Measurements from ENCODE around the gene TLCD3B. TPM values are rescaled to one million over a fixed set of nuclear protein-coding genes. Genes with fewer than 3 reads are reported as not detected.
"Not testable (repeated sequence)": the region's sequence is repeated elsewhere in the genome, so short reads cannot be mapped to it uniquely, and the experiment has no call there.

Gene TLCD3B
- total RNA-seq, 3 donors from 2014 or later, result 0.22 to 0.33 (median 0.32) TPM

DNA sequence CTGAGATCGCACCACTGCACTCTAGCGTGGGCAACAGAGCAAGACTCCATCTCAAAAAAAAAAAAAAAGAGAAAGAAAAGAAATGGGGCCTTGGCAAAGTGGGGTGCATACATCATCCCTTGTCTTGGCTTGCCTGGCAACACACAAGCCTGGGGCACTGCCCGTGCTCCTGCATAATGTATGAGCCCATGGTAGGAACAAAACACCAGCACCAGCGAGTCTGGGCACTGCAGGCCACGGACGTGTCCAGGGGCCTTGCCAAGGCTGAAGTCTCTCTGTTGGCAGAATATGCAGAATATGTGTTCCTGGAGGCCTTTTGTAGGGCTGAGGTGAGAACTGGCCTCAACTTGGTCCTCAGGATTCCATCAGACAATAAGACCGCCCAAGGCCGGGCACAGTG, 18.8 kb upstream of the TLCD3B start:
- DNase-seq (no peak), ATAC-seq (no peak)
- Mint-ChIP-seq H3K36me3 (ENCODE audit: insufficient read depth) (no peaks in the 10 kb centered on the region), H3K4me3 (no peak overlapping the region), H3K27me3 (ENCODE audit: low read depth) (no peaks in the 10 kb centered on the region), H3K4me1 (ENCODE audit: low read depth) (peaks cover 14% of the 10 kb centered on the region), H3K9me3 (no peaks in the 10 kb centered on the region)

DNA sequence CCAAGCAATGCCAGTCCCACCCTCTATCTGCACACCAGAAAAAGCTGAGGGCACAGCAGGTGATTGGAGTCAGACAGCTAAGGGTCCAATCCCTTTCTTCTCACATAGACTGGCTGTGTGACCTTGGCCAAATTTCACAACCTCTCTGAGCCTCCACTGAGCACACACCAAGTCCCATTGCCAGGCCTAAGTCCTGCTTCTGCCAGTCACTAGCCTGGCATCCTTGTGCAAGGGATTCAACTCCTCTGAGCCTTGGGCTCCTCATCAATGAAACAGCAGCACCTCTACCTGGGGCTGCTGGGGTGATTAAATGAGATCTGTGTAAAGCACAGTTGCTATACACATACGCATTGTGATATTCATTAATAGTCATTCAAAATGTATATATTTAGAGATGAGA, 15.5 kb upstream of the TLCD3B start:
- no peak for ATAC-seq
- no peak for DNase-seq
- Mint-ChIP-seq H3K4me1 (ENCODE audit: low read depth) (peaks cover 2% of the 10 kb centered on the region), H3K27me3 (ENCODE audit: low read depth) (no peaks in the 10 kb centered on the region), H3K4me3 (no peak overlapping the region), H3K36me3 (ENCODE audit: insufficient read depth) (no peaks in the 10 kb centered on the region), H3K9me3 (no peaks in the 10 kb centered on the region)

DNA sequence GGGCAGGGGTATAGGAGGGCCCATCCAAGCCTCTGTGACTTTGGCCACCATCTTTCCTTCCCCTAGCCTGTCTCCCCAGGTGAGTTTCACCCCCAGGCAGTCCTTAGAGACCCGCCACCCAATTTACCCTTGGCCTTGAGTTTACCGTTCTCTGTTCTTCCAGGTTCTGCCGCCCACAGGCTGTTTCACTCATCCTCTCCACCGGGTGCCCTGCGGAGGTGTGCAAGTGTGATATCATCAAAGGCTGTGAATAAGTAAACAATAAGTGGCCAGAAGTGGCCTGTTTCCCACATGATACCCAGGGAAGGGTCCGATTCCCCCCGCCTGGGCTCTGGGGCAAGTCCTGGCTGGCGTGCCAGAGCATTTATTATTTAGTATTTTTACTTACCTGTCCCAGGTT, 15.1 kb upstream of the TLCD3B start:
- H3K4me1 Mint-ChIP-seq (ENCODE audit: low read depth), result no peaks in the 10 kb centered on the region
- no peak for ATAC-seq
- DNase-seq, result no peak
- no peaks in the 10 kb centered on the region for H3K36me3 Mint-ChIP-seq (ENCODE audit: insufficient read depth)
- no peaks in the 10 kb centered on the region for H3K9me3 Mint-ChIP-seq
- H3K27me3 Mint-ChIP-seq (ENCODE audit: low read depth), result no peaks in the 10 kb centered on the region
- H3K4me3 Mint-ChIP-seq, result no peak overlapping the region

DNA sequence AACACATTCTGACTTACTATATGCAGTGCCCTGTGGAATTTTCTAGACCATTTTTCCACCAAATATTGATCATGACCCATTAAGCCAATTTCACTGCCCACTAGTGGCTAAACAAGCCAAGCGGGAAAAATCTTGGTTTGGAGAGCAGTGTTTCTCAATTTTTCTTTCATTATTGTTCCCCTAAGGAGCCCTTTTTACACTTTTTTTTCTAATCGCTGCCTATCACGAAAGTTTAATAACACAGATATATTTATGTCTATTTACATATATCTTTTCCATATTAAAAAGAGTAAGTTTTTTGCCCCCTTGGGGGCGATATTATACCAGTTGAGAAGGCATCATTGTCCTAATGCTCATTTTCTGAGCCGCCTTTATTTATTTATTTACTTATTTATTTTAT, 10.8 kb upstream of the TLCD3B start:
- H3K4me1 Mint-ChIP-seq (ENCODE audit: low read depth), result no peaks in the 10 kb centered on the region
- H3K9me3 Mint-ChIP-seq, result no peaks in the 10 kb centered on the region
- DNase-seq, result no peak

DNA sequence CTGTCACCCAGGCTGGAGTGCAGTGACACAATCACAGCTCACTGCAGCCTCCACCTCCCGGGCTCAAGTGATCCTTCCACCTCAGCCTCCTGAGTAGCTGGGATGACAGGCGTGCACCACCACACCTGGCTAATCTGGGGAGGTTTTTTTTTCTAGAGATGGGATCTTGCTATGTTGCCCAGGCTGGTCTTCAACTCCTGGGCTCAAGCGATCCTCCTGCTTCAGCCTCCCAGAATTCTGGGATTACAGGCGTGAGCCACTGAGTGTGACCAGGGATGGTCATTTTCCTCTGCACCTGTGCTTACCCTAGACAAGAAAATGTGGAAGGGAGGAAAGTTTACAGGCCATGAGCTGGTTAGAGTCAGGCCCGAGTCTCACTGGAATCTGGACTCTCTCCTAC, 9.6 kb upstream of the TLCD3B start:
- H3K4me3 Mint-ChIP-seq; H3K9me3 Mint-ChIP-seq; H3K4me1 Mint-ChIP-seq (ENCODE audit: low read depth); H3K27me3 Mint-ChIP-seq (ENCODE audit: low read depth); ATAC-seq; DNase-seq; H3K36me3 Mint-ChIP-seq (ENCODE audit: insufficient read depth): not testable (repeated sequence)

More for the DNA sequence above, 10.8 kb upstream of the TLCD3B start:
- H3K27me3 Mint-ChIP-seq (ENCODE audit: low read depth), result peaks cover 2% of the 10 kb centered on the region
- no peak overlapping the region for H3K4me3 Mint-ChIP-seq
- H3K36me3 Mint-ChIP-seq (ENCODE audit: insufficient read depth), result no peaks in the 10 kb centered on the region
- no peak for ATAC-seq

DNA sequence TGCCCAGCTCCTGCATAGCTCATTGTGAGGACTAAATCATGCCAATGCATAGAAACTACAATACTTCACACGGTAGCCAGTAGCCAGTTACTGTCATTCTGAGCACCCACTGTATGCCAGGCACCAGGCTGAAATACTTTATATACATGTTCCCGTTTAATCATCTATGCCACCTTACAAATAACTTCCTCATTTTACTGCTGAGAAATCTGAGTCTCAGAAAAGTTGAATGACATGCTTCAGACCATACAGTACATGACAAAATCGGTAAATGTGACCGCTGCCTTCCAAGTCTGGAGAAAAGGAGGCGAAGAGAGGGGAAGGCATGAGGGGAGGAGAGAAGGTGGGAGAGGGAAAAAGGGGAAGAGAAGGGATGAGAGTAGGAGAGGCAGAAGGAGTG, 9.2 kb upstream of the TLCD3B start:
- Mint-ChIP-seq H3K4me3 (no peak overlapping the region), H3K27me3 (ENCODE audit: low read depth) (peaks cover 6% of the 10 kb centered on the region), H3K9me3 (no peaks in the 10 kb centered on the region), H3K36me3 (ENCODE audit: insufficient read depth) (no peaks in the 10 kb centered on the region), H3K4me1 (ENCODE audit: low read depth) (no peaks in the 10 kb centered on the region)
- DNase-seq (no peak), ATAC-seq (no peak)

DNA sequence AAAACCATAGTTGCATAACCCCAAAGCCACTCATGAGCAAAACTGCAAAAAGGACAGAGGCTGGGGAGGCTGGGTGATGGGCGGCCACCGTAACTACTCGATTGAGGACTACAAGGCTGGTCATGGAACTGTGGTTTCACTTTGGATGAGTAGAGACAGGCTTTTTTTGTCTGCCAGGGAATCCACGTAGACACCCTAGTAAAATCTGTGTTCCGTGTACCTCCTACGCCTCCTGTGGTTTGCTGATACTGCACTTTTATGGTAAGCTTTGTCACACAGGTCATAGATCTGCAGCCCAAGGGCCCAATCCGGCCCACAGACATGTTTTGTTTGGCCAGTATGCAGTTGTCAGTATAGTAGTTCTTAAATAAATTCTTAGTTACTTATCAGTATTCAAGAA, 2.2 kb upstream of the TLCD3B start:
- Mint-ChIP-seq H3K36me3 (ENCODE audit: insufficient read depth) (no peaks in the 10 kb centered on the region), H3K9me3 (no peaks in the 10 kb centered on the region), H3K27me3 (ENCODE audit: low read depth) (peaks cover 41% of the 10 kb centered on the region), H3K4me1 (ENCODE audit: low read depth) (peaks cover 10% of the 10 kb centered on the region), H3K4me3 (no peak overlapping the region)
- ATAC-seq (peak in 1 of 2 donors; percentile 42), DNase-seq (no peak)

DNA sequence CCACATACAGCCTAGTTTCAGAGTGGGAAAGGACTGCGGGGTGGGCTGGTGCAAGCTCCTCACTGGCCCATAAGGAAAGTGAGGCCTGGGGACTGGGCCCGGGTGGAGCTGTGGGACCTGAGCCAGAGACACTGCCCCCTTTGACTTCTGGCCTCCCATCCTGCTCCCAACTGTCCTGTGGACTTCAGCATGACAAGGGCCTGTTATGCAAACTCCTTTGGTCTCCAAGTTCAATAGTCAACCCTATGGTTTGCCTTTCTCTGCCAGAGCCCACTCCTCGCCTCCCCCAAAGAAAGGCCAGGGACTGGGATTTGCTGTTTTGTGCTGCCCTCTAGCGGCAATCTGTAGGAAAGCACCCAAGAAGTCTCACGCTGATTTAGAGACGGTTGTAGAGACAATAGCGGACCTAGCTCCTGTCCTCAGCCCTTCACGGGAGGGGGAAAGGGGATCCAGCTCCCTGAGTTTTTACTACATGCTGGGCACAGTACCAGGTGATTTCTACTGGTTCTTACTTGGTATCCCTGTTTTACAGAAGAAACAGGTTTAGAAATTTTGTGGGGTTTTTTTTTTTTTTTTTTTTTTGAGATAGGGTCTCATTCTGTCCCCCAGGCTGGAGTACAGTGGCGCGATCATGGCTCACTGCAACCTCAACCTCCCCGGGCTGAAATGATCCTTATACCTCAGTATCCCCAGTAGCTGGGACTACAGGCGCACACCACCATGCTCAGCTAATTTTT, 1.2 kb upstream of the TLCD3B start:
- H3K9me3 Mint-ChIP-seq, result no peaks in the 10 kb centered on the region
- DNase-seq, result peak; percentile 50
- H3K4me1 Mint-ChIP-seq (ENCODE audit: low read depth), result peaks cover 10% of the 10 kb centered on the region
- peak; percentile 36 to 60 for ATAC-seq
- no peak overlapping the region for H3K4me3 Mint-ChIP-seq
- H3K36me3 Mint-ChIP-seq (ENCODE audit: insufficient read depth), result no peaks in the 10 kb centered on the region
- peaks cover 51% of the 10 kb centered on the region for H3K27me3 Mint-ChIP-seq (ENCODE audit: low read depth)

DNA sequence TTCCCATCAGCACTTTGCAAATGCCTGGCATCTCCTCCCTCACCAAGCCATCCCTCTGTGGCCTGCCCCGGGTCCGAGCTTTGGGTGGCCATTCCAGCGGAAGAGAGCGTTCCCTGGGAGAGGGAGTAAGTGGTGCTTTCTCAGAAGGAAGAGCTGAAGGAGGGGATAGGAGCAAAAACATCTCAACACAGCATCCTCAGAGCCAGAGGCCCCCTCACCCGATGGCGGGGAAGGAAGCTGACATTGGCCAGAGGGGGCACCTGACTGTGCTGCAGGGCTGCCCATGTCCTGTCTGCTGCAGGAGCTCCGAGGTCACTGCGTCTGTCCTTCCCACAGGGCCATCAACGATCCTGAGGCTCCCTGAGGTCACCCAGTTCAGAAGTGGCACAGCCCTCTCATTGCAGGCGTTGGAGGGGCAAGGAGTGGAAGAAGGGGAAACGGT, 427 bp upstream of the TLCD3B start:
- ATAC-seq (no peak), DNase-seq (no peak)
- peaks cover 10% of the 10 kb centered on the region for H3K4me1 Mint-ChIP-seq (ENCODE audit: low read depth)
- peaks cover 58% of the 10 kb centered on the region for H3K27me3 Mint-ChIP-seq (ENCODE audit: low read depth)
- H3K36me3 Mint-ChIP-seq (ENCODE audit: insufficient read depth), result no peaks in the 10 kb centered on the region
- no peak overlapping the region for H3K4me3 Mint-ChIP-seq
- no peaks in the 10 kb centered on the region for H3K9me3 Mint-ChIP-seq

DNA sequence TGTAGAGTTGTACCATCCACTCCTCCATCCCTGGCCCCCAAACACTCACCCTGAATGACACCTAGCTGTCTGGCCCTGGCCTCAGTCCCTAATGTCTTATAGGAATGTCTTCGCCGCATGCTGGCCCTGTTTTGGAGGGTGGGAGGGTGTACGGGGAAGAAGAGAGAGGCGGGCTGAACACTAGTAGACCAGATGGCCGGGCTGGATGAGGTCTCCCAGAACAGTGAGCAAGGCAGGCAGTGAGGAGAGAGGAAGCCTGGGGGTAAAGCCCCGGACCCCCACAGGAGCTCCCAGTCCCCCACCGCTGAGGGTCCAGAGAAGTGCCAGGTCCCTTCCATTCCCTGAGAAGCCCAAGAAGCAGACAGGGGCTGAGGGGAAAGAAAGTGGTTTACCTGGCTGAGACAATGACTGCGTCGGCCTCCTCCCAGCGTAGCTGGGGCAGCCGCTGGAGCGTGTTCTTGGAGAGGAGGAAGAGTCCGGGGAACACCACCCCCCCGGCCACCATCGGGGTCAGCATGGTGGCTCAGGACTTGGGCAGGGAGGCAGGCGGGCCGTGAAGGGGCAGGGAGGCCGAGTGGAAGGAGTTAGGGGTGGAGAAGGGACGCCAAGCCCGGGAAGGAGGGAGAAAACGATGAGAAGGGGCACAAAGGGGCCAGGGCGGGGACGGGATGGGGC, 923 bp downstream of the TLCD3B start:
- Mint-ChIP-seq H3K4me3 (no peak overlapping the region), H3K4me1 (ENCODE audit: low read depth) (peaks cover 10% of the 10 kb centered on the region), H3K36me3 (ENCODE audit: insufficient read depth) (no peaks in the 10 kb centered on the region), H3K9me3 (no peaks in the 10 kb centered on the region), H3K27me3 (ENCODE audit: low read depth) (peaks cover 61% of the 10 kb centered on the region)
- ATAC-seq (no peak), DNase-seq (no peak)

DNA sequence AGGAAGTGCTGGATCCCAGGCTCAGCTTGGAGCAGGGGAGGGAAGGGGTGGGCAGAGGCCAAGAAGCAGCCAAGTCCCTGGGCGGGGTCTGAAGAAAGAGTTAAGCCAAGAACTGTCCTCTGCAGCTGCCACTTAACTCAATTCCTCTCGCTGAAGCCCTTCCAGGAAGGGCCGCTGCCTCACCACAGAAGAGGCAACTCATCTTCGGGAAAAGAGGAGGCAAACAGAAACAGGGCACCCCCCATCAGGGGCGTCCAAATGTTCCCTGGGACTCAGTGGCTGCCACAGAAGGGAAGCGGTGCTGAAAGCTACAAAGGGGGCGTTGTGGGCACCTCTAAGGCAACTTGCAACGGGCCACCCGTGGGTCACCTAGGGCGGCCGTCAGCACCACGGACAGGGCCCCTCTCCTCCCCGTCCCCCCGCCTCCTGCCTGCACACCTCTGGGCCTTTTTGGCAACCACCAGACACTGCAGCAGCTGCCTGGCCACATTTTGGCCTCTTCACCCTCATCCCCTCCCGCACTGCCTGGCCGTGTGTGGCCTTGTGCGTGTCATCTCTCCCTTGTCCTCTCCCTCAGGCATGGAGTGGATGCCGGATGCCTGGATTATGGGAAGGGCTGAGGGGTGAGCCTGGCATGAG, 2.5 kb downstream of the TLCD3B start:
- Mint-ChIP-seq H3K4me1 (ENCODE audit: low read depth) (peaks cover 10% of the 10 kb centered on the region), H3K36me3 (ENCODE audit: insufficient read depth) (no peaks in the 10 kb centered on the region), H3K27me3 (ENCODE audit: low read depth) (peaks cover 57% of the 10 kb centered on the region), H3K9me3 (no peaks in the 10 kb centered on the region), H3K4me3 (no peak overlapping the region)
- DNase-seq, result no peak
- ATAC-seq, result no peak

DNA sequence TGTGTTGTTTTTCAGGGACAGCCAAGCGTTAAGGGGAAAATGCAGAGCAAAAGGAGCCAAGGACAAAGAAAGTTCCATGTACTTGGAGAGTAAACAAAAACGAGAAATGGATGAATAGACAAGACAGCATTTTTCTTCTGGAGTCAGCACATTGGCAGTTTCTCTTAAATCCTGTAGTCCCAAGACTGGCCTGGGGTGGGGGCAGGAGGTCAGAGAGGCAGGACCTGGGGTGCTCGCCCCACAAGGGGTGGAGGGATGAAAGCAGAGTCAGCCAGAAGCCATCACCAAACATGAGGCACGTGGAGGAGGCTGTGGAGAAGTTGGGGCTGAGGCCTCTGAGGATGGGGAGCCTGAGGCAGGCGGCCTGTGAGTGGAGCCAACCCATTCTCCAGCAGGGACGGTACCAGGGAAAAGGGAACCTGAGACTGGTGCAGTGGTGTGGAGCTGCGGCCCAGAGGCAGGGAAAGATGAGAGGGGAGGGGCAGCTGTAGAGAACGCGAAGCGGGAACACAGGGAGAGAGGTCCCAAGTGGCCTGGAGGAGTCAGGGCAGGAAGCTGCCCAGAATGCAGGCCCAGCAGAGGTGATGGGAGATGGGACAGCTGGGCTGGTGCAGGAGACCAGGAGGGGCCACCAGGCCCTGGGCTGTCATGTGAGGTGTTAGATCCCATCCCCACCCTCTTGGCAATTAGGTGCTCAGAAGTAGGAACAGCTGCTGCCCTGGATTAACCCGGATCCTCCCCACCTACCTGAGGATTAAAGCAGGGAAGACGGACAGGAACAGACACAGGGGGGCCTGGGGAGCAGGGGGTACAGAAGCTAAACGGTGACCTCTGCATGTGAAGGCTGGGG, 3.3 kb downstream of the TLCD3B start:
- Mint-ChIP-seq H3K4me1 (ENCODE audit: low read depth) (peaks cover 8% of the 10 kb centered on the region), H3K9me3 (no peaks in the 10 kb centered on the region), H3K4me3 (no peak overlapping the region), H3K36me3 (ENCODE audit: insufficient read depth) (no peaks in the 10 kb centered on the region), H3K27me3 (ENCODE audit: low read depth) (peaks cover 57% of the 10 kb centered on the region)
- DNase-seq (no peak), ATAC-seq (no peak)

DNA sequence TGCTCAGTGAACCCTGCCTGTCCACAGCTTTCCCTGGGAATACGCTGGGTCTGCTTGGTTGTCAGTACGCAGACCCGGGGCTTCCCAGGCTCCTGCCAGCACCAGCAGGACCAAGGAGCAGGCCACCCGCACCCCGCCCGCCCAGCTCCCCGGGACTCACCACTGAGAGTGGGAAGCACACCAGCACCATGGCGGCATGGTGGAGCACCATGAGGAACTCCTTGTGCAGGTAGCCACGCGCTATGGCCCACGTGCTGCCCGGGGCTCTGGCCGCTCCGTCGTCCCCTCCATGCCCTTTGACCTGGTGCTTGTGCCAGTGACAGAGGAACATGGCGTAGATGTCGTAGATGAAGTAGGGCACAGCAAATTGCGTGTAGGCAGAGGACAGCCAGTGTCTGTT, 4.6 kb downstream of the TLCD3B start:
- Mint-ChIP-seq H3K9me3 (no peaks in the 10 kb centered on the region), H3K36me3 (ENCODE audit: insufficient read depth) (no peaks in the 10 kb centered on the region), H3K27me3 (ENCODE audit: low read depth) (peaks cover 47% of the 10 kb centered on the region), H3K4me3 (no peak overlapping the region), H3K4me1 (ENCODE audit: low read depth) (peaks cover 4% of the 10 kb centered on the region)
- DNase-seq, result no peak
- ATAC-seq, result no peak

DNA sequence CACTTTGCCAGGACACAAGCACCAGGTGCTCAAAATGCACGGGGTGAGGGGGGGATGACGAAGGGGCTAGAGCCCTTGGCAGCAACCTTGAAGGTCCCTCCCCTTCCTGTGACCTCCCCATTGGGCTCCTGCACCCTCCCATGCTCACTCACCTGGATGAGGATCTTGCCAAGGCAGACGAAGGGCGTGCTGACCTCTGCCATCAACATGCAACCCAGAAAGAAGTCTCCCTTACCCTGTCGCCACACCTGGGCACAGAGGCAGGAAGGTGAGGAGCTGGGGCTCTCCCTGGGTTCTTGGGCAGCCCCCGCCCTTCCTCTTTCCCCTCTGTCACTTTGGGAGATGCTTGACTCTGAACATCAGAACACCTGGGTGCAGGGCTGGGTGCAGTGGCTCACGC, 5.5 kb downstream of the TLCD3B start:
- H3K4me3 Mint-ChIP-seq, result no peak overlapping the region
- peaks cover 45% of the 10 kb centered on the region for H3K27me3 Mint-ChIP-seq (ENCODE audit: low read depth)
- no peaks in the 10 kb centered on the region for H3K9me3 Mint-ChIP-seq
- no peak for DNase-seq
- ATAC-seq, result no peak
- H3K4me1 Mint-ChIP-seq (ENCODE audit: low read depth), result peaks cover 9% of the 10 kb centered on the region
- H3K36me3 Mint-ChIP-seq (ENCODE audit: insufficient read depth), result no peaks in the 10 kb centered on the region

All from activated T-cell treated with anti-CD3 and anti-CD28 coated beads, Interleukin-2, amount 50 U/mL, for 4 hours (primary cell).